Measurements from ENCODE around the gene NTRK2.

- TF ChIP-seq CTCF (IDR thresholded peaks at IDR 0.05; ENCODE audit: low read length) (no peak), EZH2 (IDR thresholded peaks at IDR 0.05; ENCODE audit: borderline replicate concordance, low read length) (no peak)
Observed at GRCh38 chr9:84943482-84944050, 274.0 kb downstream of the NTRK2 start.
